Psoas muscle (tissue), 8 donors: Measurements from ENCODE around the gene NDUFAF8. TPM values are rescaled to one million over a fixed set of nuclear protein-coding genes. Genes with fewer than 3 reads are reported as not detected.
"Not testable (repeated sequence)": the region's sequence is repeated elsewhere in the genome, so short reads cannot be mapped to it uniquely, and the experiment has no call there.

ENCODE experiments used
- ATAC-seq, 4 donors: fragments of 200-7000 bp; cut with Tn5 transposase; one replicate each; pipeline ENCODE4 v1.9.1; 2020; ENCODE audit warnings: moderate library complexity in 3 of 4, mild to moderate bottlenecking in 2 of 4
- DNase-seq, 2 donors: peaks; one replicate each; pipeline ENCODE4 v3.0.0-alpha.2; 2020
- H3K27ac ChIP-seq: fragments of 200-600 bp; one replicate; pipeline ENCODE4 v1.8.0; 2022
- H3K27me3 ChIP-seq, 3 donors: fragments of 200-600 bp in 1 of 3; one replicate each; pipeline versions ENCODE4 v1.6.1 to v1.8.0; 2013 to 2022; ENCODE audit warnings: low read length in 2 of 3, mild to moderate bottlenecking in 2 of 3, moderate library complexity in 1 of 3; ENCODE audit not compliant: insufficient read depth in 3 of 3
- H3K36me3 ChIP-seq, 2 donors: fragments of 200-600 bp in 1 of 2; one replicate each; pipeline versions ENCODE4 v1.6.1 to v1.8.0; 2013 to 2022; ENCODE audit warnings: low read depth in 1 of 2, mild to moderate bottlenecking in 1 of 2, moderate library complexity in 1 of 2; ENCODE audit not compliant: insufficient read depth in 1 of 2
- H3K4me1 ChIP-seq: fragments of 200-600 bp; one replicate; pipeline ENCODE4 v1.8.0; 2022
- H3K4me3 ChIP-seq: fragments of 200-600 bp; one replicate; pipeline ENCODE4 v1.8.0; 2022; ENCODE audit warnings: mild to moderate bottlenecking
- H3K9me3 ChIP-seq: fragments of 200-600 bp; one replicate; pipeline ENCODE4 v1.8.0; 2022
- WGBS, 3 donors: extraction: QIAGEN DNeasy Blood & Tissue Kit; methylation state at CpG; one replicate each; pipeline versions ENCODE4 v1.1.6 to v1.1.7; 2013; 5-methylcytosine and 5-hydroxymethylcytosine counted together
- intact Hi-C, 2 donors: fragments of 100-400 bp; cut with DNase I; formaldehyde crosslinking; loops; one replicate each; pipeline versions ENCODE4 v1.11.0 to v1.14.2; 2022
- polyA plus RNA-seq, 3 donors: library from polyadenylated mRNA; stranded (reverse); fragments of 200-250 nt; gene quantifications; one replicate each; pipeline ENCODE4 v1.2.3, GENCODE V29; 2013
- total RNA-seq, 4 donors: library from RNA; stranded (reverse); fragmentation: NEBNext Ultra II Directional in 2 of 4; extraction: Animal tissue kit (Norgen Biotek cat#: 25700) in 2 of 4; gene quantifications; one replicate each; pipeline versions ENCODE4 v1.2.1 to v1.2.4, GENCODE V29; 2021 to 2023
- TF ChIP-seq, protein P1 (sequence below): fragments of 200-600 bp; IDR thresholded peaks from one replicate; pipeline ENCODE4 v1.8.0; 2022; ENCODE audit warnings: antibody characterized with exemption
- donor health status: healthy with polysubstance abuse.
- donor health status: DM: no; HTN: no; CAD: no; lungs with moderate emphysema.
- donor health status: Bipolar disorder and iron deficiency.
- donor health status: healthy.
- donor health status: DM: yes; HTN: yes; CAD: no.
- donor health status: DM: no; HTN: no; CAD: no.
- donor health status: DM: no; HTN: no; CAD: no.
- donor health status: DM: yes; HTN: yes; CAD: no.

NDUFAF8 gene
- total and polyA plus RNA-seq, 7 donors, result 42.4 to 63.8 (median 54.9) TPM

DNA sequence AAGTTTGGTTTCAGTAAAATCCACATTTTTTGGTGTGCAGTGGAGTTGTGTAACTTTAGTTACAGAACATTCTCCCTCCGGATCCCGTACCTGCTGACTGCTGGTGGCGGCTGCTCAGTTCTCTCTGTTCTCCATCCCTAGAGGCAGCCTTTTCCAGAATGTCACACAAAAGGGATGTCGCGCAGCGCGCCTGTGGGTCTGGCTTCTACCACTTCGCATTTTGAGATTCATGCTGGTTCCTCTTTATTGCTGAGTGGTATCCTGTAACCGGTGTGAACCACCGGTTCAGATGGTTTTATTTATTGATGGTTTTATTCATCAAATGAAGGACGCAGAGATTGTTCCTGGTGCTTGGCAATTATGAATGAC is 15.4 kb upstream of the NDUFAF8 start:
- no peak for DNase-seq
- H3K9me3 ChIP-seq, result no peaks in the 10 kb centered on the region
- peaks cover 0 to 13% of the 10 kb centered on the region in 2 donors for H3K36me3 ChIP-seq
- peak overlapping the region; percentile 65 for H3K4me3 ChIP-seq
- H3K27me3 ChIP-seq, result no peaks in the 10 kb centered on the region
- peaks cover 18% of the 10 kb centered on the region for H3K4me1 ChIP-seq
- 52 to 56% (median 55%) methylated on average over 11 of the region's 11 CpGs for WGBS, 3 donors
- no peak overlapping the region for H3K27ac ChIP-seq
- ATAC-seq, result no peak
- TF ChIP-seq, protein P1, sequence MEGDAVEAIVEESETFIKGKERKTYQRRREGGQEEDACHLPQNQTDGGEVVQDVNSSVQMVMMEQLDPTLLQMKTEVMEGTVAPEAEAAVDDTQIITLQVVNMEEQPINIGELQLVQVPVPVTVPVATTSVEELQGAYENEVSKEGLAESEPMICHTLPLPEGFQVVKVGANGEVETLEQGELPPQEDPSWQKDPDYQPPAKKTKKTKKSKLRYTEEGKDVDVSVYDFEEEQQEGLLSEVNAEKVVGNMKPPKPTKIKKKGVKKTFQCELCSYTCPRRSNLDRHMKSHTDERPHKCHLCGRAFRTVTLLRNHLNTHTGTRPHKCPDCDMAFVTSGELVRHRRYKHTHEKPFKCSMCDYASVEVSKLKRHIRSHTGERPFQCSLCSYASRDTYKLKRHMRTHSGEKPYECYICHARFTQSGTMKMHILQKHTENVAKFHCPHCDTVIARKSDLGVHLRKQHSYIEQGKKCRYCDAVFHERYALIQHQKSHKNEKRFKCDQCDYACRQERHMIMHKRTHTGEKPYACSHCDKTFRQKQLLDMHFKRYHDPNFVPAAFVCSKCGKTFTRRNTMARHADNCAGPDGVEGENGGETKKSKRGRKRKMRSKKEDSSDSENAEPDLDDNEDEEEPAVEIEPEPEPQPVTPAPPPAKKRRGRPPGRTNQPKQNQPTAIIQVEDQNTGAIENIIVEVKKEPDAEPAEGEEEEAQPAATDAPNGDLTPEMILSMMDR, result no peak
- intact Hi-C loops, result no loop called here

GRCh38 chr17:81227630-81228029 is 11.5 kb upstream of the NDUFAF8 start:
- H3K27ac ChIP-seq, ATAC-seq, H3K4me1 ChIP-seq, DNase-seq, H3K9me3 ChIP-seq, H3K4me3 ChIP-seq, intact Hi-C loops, H3K27me3 ChIP-seq: not testable (repeated sequence)
- 68 to 80% (median 79%) methylated on average over 2 of the region's 2 CpGs for WGBS, 3 donors
- peaks cover 0 to 43% of the 10 kb centered on the region in 2 donors for H3K36me3 ChIP-seq

DNA sequence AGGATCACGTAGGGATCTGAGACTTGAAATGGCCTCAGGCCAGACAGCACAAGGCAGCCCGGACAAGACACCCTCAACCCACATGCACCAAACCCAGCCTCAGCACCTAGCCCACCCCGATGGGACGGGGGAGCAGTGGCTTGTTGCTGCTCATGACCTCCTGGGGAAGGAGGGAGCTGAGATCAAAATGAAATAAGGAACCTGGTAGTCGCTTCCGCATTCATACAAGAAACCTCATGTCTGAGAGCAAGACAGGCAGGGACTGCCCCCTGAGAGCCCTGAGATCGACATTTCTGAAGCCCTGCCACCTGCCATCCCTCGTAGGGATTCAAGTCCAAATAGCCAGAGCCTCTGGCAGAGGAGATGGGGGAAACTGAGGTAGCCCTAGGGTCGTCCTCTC is 10.7 kb upstream of the NDUFAF8 start:
- ATAC-seq (no peak), DNase-seq (no peak)
- H3K36me3 ChIP-seq, result peaks cover 0 to 49% of the 10 kb centered on the region in 2 donors
- TF ChIP-seq, protein P1, result no peak
- no peaks in the 10 kb centered on the region for H3K27me3 ChIP-seq
- intact Hi-C loops, result no loop called here
- no peaks in the 10 kb centered on the region for H3K9me3 ChIP-seq
- H3K4me1 ChIP-seq, result peaks cover 5% of the 10 kb centered on the region
- WGBS, 3 donors, result 74 to 79% (median 77%) methylated on average over 9 of the region's 9 CpGs
- no peak overlapping the region for H3K27ac ChIP-seq
- no peak overlapping the region for H3K4me3 ChIP-seq

DNA sequence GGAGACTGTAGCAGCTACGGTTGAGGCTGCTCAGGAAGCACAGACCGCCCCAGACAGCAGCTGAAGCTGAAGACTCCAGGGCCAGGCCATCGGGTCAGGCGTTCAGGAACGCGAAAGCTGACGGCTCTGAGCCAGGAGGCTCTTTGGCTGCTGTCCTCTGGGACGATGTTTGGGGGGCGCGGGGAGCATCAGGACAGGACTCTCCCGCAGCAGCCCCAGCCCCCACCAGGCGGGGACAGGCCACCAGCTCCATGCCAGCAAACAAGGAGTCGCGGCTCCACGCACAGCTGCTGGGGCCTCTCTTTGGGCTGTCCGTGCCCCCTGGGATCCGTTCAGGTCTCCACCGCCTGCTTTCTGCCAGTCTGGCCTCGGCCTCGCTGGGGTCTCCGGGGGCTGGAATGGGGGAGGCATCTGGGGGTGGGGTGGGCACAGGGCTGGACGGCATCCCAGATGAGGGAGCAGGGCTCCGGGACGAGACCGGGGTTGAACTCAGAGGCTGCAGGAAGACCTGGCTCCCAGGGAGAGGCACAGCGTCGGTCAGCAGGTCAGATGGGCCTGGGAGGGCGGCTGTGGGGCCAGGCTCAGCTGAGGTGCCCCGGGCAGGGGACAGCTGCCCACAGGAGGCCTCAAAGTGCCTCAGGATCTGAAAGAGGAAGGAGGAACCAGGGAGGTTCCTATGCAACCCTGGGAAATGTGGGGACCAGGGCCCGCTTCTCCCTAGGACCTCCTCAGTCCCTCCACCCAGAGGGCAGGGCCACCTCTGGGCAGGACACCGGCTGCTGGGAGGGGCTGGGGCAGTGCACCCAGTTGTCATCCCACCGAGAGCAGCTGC is 10.1 kb upstream of the NDUFAF8 start:
- H3K9me3 ChIP-seq, result no peaks in the 10 kb centered on the region
- intact Hi-C loops, result no loop called here
- H3K27ac ChIP-seq, result no peak overlapping the region
- H3K27me3 ChIP-seq, result no peaks in the 10 kb centered on the region
- no peaks in the 10 kb centered on the region for H3K4me1 ChIP-seq
- no peak for DNase-seq
- ATAC-seq, result no peak
- peaks cover 0 to 54% of the 10 kb centered on the region in 2 donors for H3K36me3 ChIP-seq
- 71 to 75% (median 73%) methylated on average over 28 to 32 of the region's 32 CpGs for WGBS, 3 donors
- H3K4me3 ChIP-seq, result no peak overlapping the region
- TF ChIP-seq, protein P1, result no peak

DNA sequence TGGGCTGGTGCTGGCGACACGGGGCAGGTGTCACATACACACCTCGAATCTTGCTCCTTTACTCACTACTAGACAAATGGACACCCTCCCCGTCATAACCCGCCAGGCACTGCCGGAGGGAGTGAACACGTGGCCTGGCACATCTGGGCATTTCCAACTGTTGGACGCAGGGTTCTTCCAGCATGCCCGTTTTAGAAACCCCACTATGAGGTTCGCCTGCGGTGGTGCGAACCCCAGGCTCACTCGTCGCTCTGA is 9.5 kb upstream of the NDUFAF8 start:
- Histone ChIP-seq H3K27ac (no peak overlapping the region), H3K4me3 (no peak overlapping the region), H3K36me3 (peaks cover 0 to 59% of the 10 kb centered on the region in 2 donors), H3K27me3 (no peaks in the 10 kb centered on the region), H3K4me1 (no peaks in the 10 kb centered on the region), H3K9me3 (no peaks in the 10 kb centered on the region)
- ATAC-seq (no peak), DNase-seq (no peak)
- 80 to 89% (median 84%) methylated on average over 14 of the region's 14 CpGs for WGBS, 3 donors
- intact Hi-C loops, result no loop called here
- TF ChIP-seq, protein P1, result no peak
